Cerebellar nuclear complex (tissue), 1 donor: ENCODE data around the gene CSTB.

ENCODE experiments used
- DNase-seq, 2 experiments: peaks; one replicate each; lab custom pipeline; 2025; lab: John Stamatoyannopoulos, UW

CSTB gene

DNA sequence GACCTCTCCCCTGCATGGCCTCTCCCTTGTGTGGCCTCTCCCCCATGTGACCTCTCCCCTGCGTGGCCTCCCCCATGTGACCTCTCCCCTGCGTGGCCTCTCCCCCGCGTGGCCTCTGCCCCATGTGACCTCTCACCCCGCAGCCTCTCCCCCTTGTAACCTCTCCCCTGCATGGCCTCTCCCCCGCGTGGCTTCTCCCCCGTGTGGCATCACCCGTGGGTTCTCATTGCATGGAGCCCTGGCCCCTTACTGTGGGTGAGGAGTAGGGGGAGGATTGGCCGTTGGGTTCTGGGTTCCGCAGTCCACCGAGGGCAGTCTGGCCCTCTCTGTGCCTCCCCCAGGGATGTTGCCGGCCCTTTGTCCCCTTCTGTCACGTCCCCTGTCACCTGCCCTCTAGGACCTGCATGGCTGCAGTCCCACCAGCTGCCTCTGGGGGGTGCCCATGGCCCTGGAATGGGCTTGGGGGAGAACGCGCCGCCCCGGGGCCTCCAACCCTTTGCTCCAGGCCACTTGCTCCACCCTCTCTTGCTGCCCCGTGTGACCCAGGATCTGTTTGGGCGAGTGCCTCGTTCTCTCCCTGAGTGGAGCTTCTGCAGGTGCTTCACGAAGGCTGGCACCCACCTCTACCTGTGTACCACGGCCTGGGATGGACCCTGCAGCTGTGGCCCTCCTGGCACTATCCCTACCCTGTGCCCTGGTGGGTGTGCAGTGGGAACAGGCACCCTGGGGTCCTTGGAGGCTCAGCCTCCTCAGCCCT lies 34.6 kb upstream of the CSTB start:
- peak in 1 of 2 experiments; percentile 6 for DNase-seq

- no peak for DNase-seq
Observed at GRCh38 chr21:43809853-43810504, 33.9 kb upstream of the CSTB start.

DNA sequence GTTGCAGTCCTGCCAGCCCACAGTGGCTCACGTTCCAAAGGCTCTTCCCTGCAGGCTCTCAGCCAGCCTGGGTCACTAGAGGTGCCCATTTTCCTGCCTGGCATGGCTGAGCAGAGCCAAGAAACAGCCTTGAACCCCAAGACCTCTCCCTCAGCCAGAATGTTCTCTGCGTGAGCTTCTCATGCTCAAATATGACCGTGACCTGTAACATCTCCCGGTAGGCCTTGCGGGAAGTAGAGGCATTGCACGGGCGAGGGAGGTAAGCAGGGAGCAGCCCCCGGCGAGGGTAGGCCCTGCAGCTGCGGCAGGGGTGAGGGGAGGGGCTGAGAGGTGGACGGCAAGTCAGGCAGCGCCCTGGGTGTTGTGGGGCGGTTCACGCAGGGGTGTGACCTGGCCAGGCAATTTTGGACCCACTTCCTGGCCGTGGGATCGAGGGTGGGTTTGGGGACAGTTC lies 33.3 kb upstream of the CSTB start:
- DNase-seq = no peak

GRCh38 chr21:43808832-43809251 lies 32.7 kb upstream of the CSTB start:
- DNase-seq = no peak

GRCh38 chr21:43808367-43808766 lies 32.3 kb upstream of the CSTB start:
- no peak for DNase-seq

DNA sequence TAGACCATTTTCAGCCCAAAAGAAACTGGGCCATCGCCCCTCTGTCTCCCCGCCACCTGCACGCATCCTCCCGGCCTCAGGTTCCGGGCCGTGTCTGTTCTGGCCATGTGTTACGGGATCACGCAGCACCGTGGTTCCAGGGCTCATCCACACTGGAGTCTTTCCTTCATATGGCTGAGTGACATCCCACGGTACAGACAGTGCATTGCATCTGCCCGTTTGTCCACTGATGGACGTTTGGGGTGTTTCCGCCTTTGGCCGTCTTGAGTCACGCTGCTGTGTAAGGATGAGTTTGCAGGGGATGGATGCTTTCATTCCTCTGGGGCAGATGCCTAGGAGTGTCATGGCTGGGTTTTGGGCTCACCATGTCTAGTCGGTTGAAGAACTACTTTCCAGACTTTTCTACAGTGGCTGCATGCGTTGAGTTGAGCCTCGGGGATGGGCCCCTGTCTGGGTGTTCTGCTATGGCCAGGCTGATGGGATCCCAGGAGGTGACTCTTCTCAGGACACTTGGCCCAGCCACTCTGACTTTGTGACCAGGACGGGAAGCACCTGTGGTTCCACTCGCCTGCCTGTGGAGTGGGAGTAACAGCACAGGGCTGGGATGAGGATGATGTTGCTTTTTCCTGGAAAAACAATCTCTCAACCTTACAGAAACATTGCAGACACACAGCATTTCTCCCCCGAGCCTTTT lies 30.1 kb upstream of the CSTB start:
- no peak for DNase-seq

- DNase-seq = no peak
Observed at GRCh38 chr21:43805275-43805800, 29.2 kb upstream of the CSTB start.

- DNase-seq = no peak
Observed at GRCh38 chr21:43803558-43804300, 27.6 kb upstream of the CSTB start.

- DNase-seq = no peak
Observed at GRCh38 chr21:43802713-43803313, 26.7 kb upstream of the CSTB start.

GRCh38 chr21:43801006-43801783 lies 25.1 kb upstream of the CSTB start:
- no peak for DNase-seq

GRCh38 chr21:43800566-43800965 lies 24.5 kb upstream of the CSTB start:
- DNase-seq = no peak

GRCh38 chr21:43800124-43800523 lies 24.0 kb upstream of the CSTB start:
- no peak for DNase-seq

- DNase-seq = no peak
Observed at GRCh38 chr21:43799301-43799840, 23.3 kb upstream of the CSTB start.

GRCh38 chr21:43797925-43798715 lies 22.0 kb upstream of the CSTB start:
- DNase-seq = no peak

- DNase-seq = no peak
Observed at GRCh38 chr21:43797415-43797814, 21.3 kb upstream of the CSTB start.

DNA sequence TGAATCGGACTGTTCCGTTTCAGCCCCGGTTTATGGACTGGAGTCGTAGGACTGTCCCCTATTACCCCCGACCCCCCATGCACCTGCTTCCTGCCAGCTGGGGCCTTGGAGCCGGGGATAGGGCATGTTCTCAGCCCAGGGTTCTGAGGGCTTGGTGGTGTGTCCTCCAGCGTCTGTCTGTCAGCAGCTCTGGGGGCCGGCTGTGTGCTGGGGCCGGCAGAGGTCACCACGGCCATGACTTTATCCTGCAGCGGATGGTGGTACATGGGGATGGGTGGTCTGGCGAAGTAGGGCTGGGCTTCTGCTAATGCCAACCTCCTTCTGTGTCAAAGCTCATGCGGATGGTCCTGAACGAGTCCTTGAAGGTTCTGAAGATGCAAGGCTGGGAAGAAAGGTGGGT lies 18.7 kb upstream of the CSTB start:
- DNase-seq = no peak

DNA sequence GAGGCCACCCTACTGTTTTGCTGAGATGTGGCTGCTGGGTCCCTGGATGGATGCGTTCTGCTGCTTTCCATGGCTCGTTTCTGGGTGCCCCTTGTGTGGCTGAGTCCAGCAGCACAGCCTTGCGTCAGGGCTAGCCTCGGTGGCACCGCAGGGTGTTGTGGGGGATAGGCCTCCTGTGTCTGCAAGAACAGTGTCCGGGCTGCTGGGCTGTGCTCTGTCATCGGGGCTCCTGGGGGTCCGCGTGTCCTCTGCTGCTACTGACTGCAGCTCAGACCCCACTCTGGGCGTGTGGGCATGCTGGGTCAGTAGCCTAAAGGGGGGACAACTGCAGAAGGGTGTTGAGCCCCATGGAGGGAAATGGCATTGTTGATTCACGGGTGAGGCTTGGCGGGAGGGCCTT lies 18.2 kb upstream of the CSTB start:
- DNase-seq = no peak

- no peak for DNase-seq
Observed at GRCh38 chr21:43793243-43793642, 17.1 kb upstream of the CSTB start.

GRCh38 chr21:43792406-43792805 lies 16.3 kb upstream of the CSTB start:
- no peak for DNase-seq
